ENCODE measurements around the gene PRKG1. TPM values are rescaled to one million over a fixed set of nuclear protein-coding genes. Genes with fewer than 3 reads are reported as not detected.

The PRKG1 gene
- total RNA-seq, result 10 to 100 TPM in 1 of 2 donors, 1 to 10 TPM in 1; 8.1 to 16.6 TPM

- intact Hi-C loops (cut with DNase I), result loop anchor here (5.0 kb wide), 1 partner anchor 348 kb away; no protein-coding TSS in a partner anchor
- Histone ChIP-seq H3K9me3 (no peaks in the 10 kb centered on the region), H3K4me1 (no peaks in the 10 kb centered on the region), H3K4me3 (peak within 1 kb of the TSS; percentile 54), H3K27ac (peak within 1 kb of the TSS; percentile 62), H3K27me3 (no peaks in the 10 kb centered on the region), H3K36me3 (no peaks in the 10 kb centered on the region), H3K9ac (ENCODE audit: low read depth in 2 of 2, low read length in 2 of 2) (peak within 1 kb of the TSS; percentile 43 to 70)
- DNase-seq, result peak; percentile 79
- TF ChIP-seq CTCF (IDR thresholded peaks at IDR 0.05), result no peak
These were observed at the start of gene PRKG1 for GRCh38 chr10:51074238-51075028. TSS of gene PRKG1 (plus strand) at chr10:51074487.

GRCh38 chr10:51028420-51028819, 45.9 kb upstream of the PRKG1 start:
- Histone ChIP-seq H3K27ac (no peak overlapping the region), H3K36me3 (no peaks in the 10 kb centered on the region)

DNA sequence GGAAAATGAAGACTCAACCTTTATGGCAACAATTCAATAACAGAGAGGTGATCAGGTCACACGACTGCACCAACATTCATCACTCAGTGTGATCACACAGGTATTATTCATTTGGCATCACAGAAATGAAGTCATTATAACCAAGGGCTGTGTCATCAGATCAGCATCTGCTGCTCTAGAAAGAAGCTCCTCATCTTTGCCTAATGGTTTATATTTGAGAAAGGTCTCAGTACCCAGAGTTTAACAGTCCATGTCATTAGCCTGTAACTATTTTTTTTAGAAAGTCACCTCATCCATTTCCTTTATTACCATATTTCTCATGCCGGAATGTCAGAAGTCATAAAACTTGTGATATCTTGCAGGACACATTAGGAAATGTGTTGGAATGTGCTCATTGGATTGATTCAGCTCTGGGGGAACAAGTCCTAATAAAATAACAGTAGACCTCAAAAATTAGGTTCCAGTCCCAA, 45.1 kb upstream of the PRKG1 start:
- Histone ChIP-seq H3K9ac (ENCODE audit: low read depth in 2 of 2, low read length in 2 of 2) (no peak overlapping the region), H3K4me3 (no peak overlapping the region), H3K36me3 (no peaks in the 10 kb centered on the region), H3K27ac (no peak overlapping the region), H3K4me1 (no peaks in the 10 kb centered on the region), H3K27me3 (no peaks in the 10 kb centered on the region), H3K9me3 (no peaks in the 10 kb centered on the region)
- DNase-seq, result no peak
- intact Hi-C loops (cut with DNase I), result no loop called here
- no peak for TF ChIP-seq CTCF (IDR thresholded peaks at IDR 0.05)

More at GRCh38 chr10:51028420-51028819, 45.9 kb upstream of the PRKG1 start:
- Histone ChIP-seq H3K9ac (ENCODE audit: low read depth in 2 of 2, low read length in 2 of 2) (no peak overlapping the region), H3K27me3 (no peaks in the 10 kb centered on the region), H3K4me3 (no peak overlapping the region), H3K4me1 (no peaks in the 10 kb centered on the region), H3K9me3 (no peaks in the 10 kb centered on the region)
- TF ChIP-seq CTCF (IDR thresholded peaks at IDR 0.05), result no peak
- intact Hi-C loops (cut with DNase I), result no loop called here
- no peak for DNase-seq

DNA sequence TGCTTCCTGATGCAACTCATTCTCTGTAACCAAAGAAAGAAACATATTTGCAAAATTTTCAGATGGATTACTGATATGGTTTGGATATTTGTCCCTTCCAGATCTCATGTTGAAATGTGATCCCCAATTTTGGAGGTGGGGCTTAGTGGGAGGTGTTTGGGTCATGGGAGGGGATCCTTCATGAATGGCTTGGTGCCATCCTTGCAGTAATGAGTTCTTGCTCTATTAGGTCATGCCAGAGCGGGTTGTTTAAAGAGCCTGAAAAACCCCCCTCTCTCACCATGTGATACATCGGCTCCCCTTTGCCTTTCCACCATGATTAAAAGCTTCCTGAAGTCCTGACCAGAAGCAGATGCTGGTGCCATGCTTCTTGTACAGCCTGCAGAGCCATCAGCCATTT, 43.8 kb upstream of the PRKG1 start:
- intact Hi-C loops (cut with DNase I), result no loop called here
- no peak overlapping the region for H3K4me3 ChIP-seq
- TF ChIP-seq CTCF (IDR thresholded peaks at IDR 0.05), result no peak
- no peak for DNase-seq
- H3K27ac ChIP-seq, result no peak overlapping the region
- H3K4me1 ChIP-seq, result no peaks in the 10 kb centered on the region
- no peaks in the 10 kb centered on the region for H3K27me3 ChIP-seq
- H3K9me3 ChIP-seq, result no peaks in the 10 kb centered on the region
- no peak overlapping the region for H3K9ac ChIP-seq (ENCODE audit: low read depth in 2 of 2, low read length in 2 of 2)
- H3K36me3 ChIP-seq, result no peaks in the 10 kb centered on the region

- TF ChIP-seq CTCF (IDR thresholded peaks at IDR 0.05), result no peak
- Histone ChIP-seq H3K36me3 (no peaks in the 10 kb centered on the region), H3K9me3 (no peaks in the 10 kb centered on the region), H3K4me3 (no peak overlapping the region), H3K27ac (no peak overlapping the region), H3K9ac (ENCODE audit: low read depth in 2 of 2, low read length in 2 of 2) (no peak overlapping the region), H3K27me3 (no peaks in the 10 kb centered on the region), H3K4me1 (no peaks in the 10 kb centered on the region)
- no peak for DNase-seq
- intact Hi-C loops (cut with DNase I), result no loop called here
These were observed 42.3 kb upstream of the PRKG1 start for GRCh38 chr10:51031950-51032349.

All from colonic mucosa (tissue), 4 donors.